Muscle layer of duodenum (tissue), 2 donors: Measurements from ENCODE around the gene RPS19BP1.

Experiments used
- H3K27ac ChIP-seq: one replicate; pipeline ENCODE4 v1.7.0; 2013; ENCODE audit warnings: mild to moderate bottlenecking, low read length
- H3K27me3 ChIP-seq: one replicate; pipeline ENCODE4 v1.7.0; 2013; ENCODE audit warnings: low read depth, mild to moderate bottlenecking, control low read depth, low read length
- H3K36me3 ChIP-seq, 2 donors: one replicate each; pipeline ENCODE4 v1.7.0; 2013; ENCODE audit warnings: low read length in 2 of 2, control low read depth in 1 of 2, mild to moderate bottlenecking in 1 of 2; ENCODE audit not compliant: insufficient read depth in 2 of 2, control insufficient read depth in 1 of 2
- H3K4me1 ChIP-seq, 2 donors: one replicate each; pipeline ENCODE4 v1.7.0; 2013; ENCODE audit warnings: low read length in 2 of 2, mild to moderate bottlenecking in 2 of 2, control low read depth in 1 of 2, moderate library complexity in 1 of 2; ENCODE audit not compliant: insufficient read depth in 2 of 2, control insufficient read depth in 1 of 2
- H3K4me3 ChIP-seq, 2 donors: one replicate each; pipeline ENCODE4 v1.7.0; 2013; ENCODE audit warnings: low read length in 2 of 2, low read depth in 1 of 2, mild to moderate bottlenecking in 1 of 2
- H3K9me3 ChIP-seq, 2 donors: one replicate each; pipeline ENCODE4 v1.7.0; 2013; ENCODE audit warnings: low read length in 2 of 2, control low read depth in 1 of 2, mild to moderate bottlenecking in 1 of 2; ENCODE audit not compliant: control insufficient read depth in 1 of 2
- donor health status: healthy.

Gene RPS19BP1

GRCh38 chr22:39532215-39533073 is at the start of gene RPS19BP1:
TSS of gene RPS19BP1 (minus strand) at chr22:39532748. CDS start at chr22:39532738, 10 bp downstream.
- no peaks in the 10 kb centered on the region for H3K9me3 ChIP-seq
- peak within 1 kb of the TSS; percentile 90 to 94 for H3K4me3 ChIP-seq
- peaks cover 8 to 9% of the 10 kb centered on the region in 2 donors for H3K36me3 ChIP-seq
- peak within 1 kb of the TSS; percentile 87 for H3K27ac ChIP-seq
- peaks cover 15 to 58% of the 10 kb centered on the region in 2 donors for H3K4me1 ChIP-seq
- H3K27me3 ChIP-seq, result no peaks in the 10 kb centered on the region

- H3K9me3 ChIP-seq, result no peaks in the 10 kb centered on the region
- H3K4me3 ChIP-seq, result no peak overlapping the region
- H3K27me3 ChIP-seq, result no peaks in the 10 kb centered on the region
- H3K36me3 ChIP-seq, result no peaks in the 10 kb centered on the region
- H3K4me1 ChIP-seq, result no peaks in the 10 kb centered on the region
- no peak overlapping the region for H3K27ac ChIP-seq
Measured at GRCh38 chr22:39581303-39581702, 48.8 kb upstream of the RPS19BP1 start.

GRCh38 chr22:39580795-39581194 is 48.2 kb upstream of the RPS19BP1 start:
- Histone ChIP-seq H3K27me3 (no peaks in the 10 kb centered on the region), H3K36me3 (no peaks in the 10 kb centered on the region), H3K9me3 (no peaks in the 10 kb centered on the region), H3K27ac (no peak overlapping the region), H3K4me1 (no peaks in the 10 kb centered on the region), H3K4me3 (no peak overlapping the region)

GRCh38 chr22:39580006-39580441 is 47.5 kb upstream of the RPS19BP1 start:
- no peaks in the 10 kb centered on the region for H3K36me3 ChIP-seq
- H3K27me3 ChIP-seq, result no peaks in the 10 kb centered on the region
- no peak overlapping the region for H3K27ac ChIP-seq
- no peak overlapping the region for H3K4me3 ChIP-seq
- no peaks in the 10 kb centered on the region for H3K4me1 ChIP-seq
- H3K9me3 ChIP-seq, result no peaks in the 10 kb centered on the region

GRCh38 chr22:39577900-39578299 is 45.4 kb upstream of the RPS19BP1 start:
- Histone ChIP-seq H3K4me3 (no peak overlapping the region), H3K36me3 (no peaks in the 10 kb centered on the region), H3K9me3 (no peaks in the 10 kb centered on the region), H3K27me3 (no peaks in the 10 kb centered on the region), H3K4me1 (no peaks in the 10 kb centered on the region), H3K27ac (no peak overlapping the region)

GRCh38 chr22:39577366-39577765 is 44.8 kb upstream of the RPS19BP1 start:
- Histone ChIP-seq H3K27me3 (no peaks in the 10 kb centered on the region), H3K36me3 (no peaks in the 10 kb centered on the region)

GRCh38 chr22:39576027-39576426 is 43.5 kb upstream of the RPS19BP1 start:
- Histone ChIP-seq H3K4me1 (no peaks in the 10 kb centered on the region), H3K9me3 (no peaks in the 10 kb centered on the region), H3K36me3 (no peaks in the 10 kb centered on the region), H3K27me3 (peaks cover 6% of the 10 kb centered on the region), H3K4me3 (no peak overlapping the region), H3K27ac (no peak overlapping the region)

More at GRCh38 chr22:39577366-39577765, 44.8 kb upstream of the RPS19BP1 start:
- Histone ChIP-seq H3K27ac (no peak overlapping the region), H3K4me1 (no peaks in the 10 kb centered on the region), H3K9me3 (no peaks in the 10 kb centered on the region), H3K4me3 (no peak overlapping the region)

- no peak overlapping the region for H3K27ac ChIP-seq
- no peaks in the 10 kb centered on the region for H3K36me3 ChIP-seq
- peaks cover 6% of the 10 kb centered on the region for H3K27me3 ChIP-seq
- no peak overlapping the region for H3K4me3 ChIP-seq
- H3K4me1 ChIP-seq, result no peaks in the 10 kb centered on the region
- H3K9me3 ChIP-seq, result no peaks in the 10 kb centered on the region
Measured at GRCh38 chr22:39575552-39575825, 42.9 kb upstream of the RPS19BP1 start.

- Histone ChIP-seq H3K4me1 (no peaks in the 10 kb centered on the region), H3K27me3 (peaks cover 6% of the 10 kb centered on the region), H3K27ac (no peak overlapping the region), H3K36me3 (no peaks in the 10 kb centered on the region), H3K9me3 (no peaks in the 10 kb centered on the region), H3K4me3 (no peak overlapping the region)
Measured at GRCh38 chr22:39574779-39575551, 42.4 kb upstream of the RPS19BP1 start.

GRCh38 chr22:39571538-39571937 is 39.0 kb upstream of the RPS19BP1 start:
- H3K4me3 ChIP-seq, result no peak overlapping the region
- no peaks in the 10 kb centered on the region for H3K36me3 ChIP-seq
- H3K27me3 ChIP-seq, result peaks cover 6% of the 10 kb centered on the region
- no peaks in the 10 kb centered on the region for H3K4me1 ChIP-seq
- no peak overlapping the region for H3K27ac ChIP-seq
- no peaks in the 10 kb centered on the region for H3K9me3 ChIP-seq

GRCh38 chr22:39570665-39571064 is 38.1 kb upstream of the RPS19BP1 start, which contains the start of gene CACNA1I:
TSS of gene CACNA1I (plus strand) at chr22:39570753. CDS start at chr22:39570753, 0 bp downstream.
- H3K4me3 ChIP-seq, result no peak within 1 kb of the TSS
- peaks cover 6% of the 10 kb centered on the region for H3K27me3 ChIP-seq
- no peaks in the 10 kb centered on the region for H3K36me3 ChIP-seq
- no peaks in the 10 kb centered on the region for H3K9me3 ChIP-seq
- H3K4me1 ChIP-seq, result no peaks in the 10 kb centered on the region
- no peak within 1 kb of the TSS for H3K27ac ChIP-seq
